Mesendoderm (in vitro differentiated cells): ENCODE results near the gene DNA2.
"Not testable (repeated sequence)": the region's sequence is repeated elsewhere in the genome, so short reads cannot be mapped to it uniquely, and the experiment has no call there.

Experiments
- DNase-seq: peaks from one replicate; pipeline ENCODE4 v3.0.0; 2013
- H2AK5ac ChIP-seq: 2 replicates; pipeline ENCODE4 v1.6.1; 2013; ENCODE audit warnings: low read length, inconsistent platforms
- H2BK120ac ChIP-seq: 2 replicates; pipeline ENCODE4 v1.6.1; 2013; ENCODE audit warnings: low read depth, mild to moderate bottlenecking, low read length, moderate library complexity, mixed read lengths
- H2BK15ac ChIP-seq: replicated peaks from 2 replicates; pipeline ENCODE4 v1.6.1; 2013; ENCODE audit warnings: low read depth, mild to moderate bottlenecking, moderate library complexity
- H2BK5ac ChIP-seq: 2 replicates; pipeline ENCODE4 v1.6.1; 2013; ENCODE audit warnings: low read length, inconsistent platforms
- H3K18ac ChIP-seq: 2 replicates; pipeline ENCODE4 v1.6.1; 2013; ENCODE audit warnings: mild to moderate bottlenecking, low read length, mixed read lengths
- H3K23ac ChIP-seq: one replicate; pipeline ENCODE4 v1.6.1; 2013; ENCODE audit warnings: low read length
- H3K27ac ChIP-seq: 2 replicates; pipeline ENCODE4 v1.5.1; 2013; ENCODE audit warnings: low read depth, mild to moderate bottlenecking, inconsistent platforms, low read length, moderate library complexity
- H3K27me3 ChIP-seq: 2 replicates; pipeline ENCODE4 v1.6.1; 2013; ENCODE audit warnings: low read length, control low read depth, mild to moderate bottlenecking, inconsistent platforms; ENCODE audit not compliant: insufficient read depth, poor library complexity
- H3K36me3 ChIP-seq: 2 replicates; pipeline ENCODE4 v1.6.1; 2013; ENCODE audit warnings: low read length, inconsistent platforms; ENCODE audit not compliant: control insufficient read depth, insufficient read depth
- H3K4ac ChIP-seq: one replicate; pipeline ENCODE4 v1.6.1; 2013; ENCODE audit warnings: low read depth, mild to moderate bottlenecking, low read length, moderate library complexity
- H3K4me1 ChIP-seq: 2 replicates; pipeline ENCODE4 v1.6.1; 2013; ENCODE audit warnings: low read depth, low read length, inconsistent platforms; ENCODE audit not compliant: control insufficient read depth
- H3K4me2 ChIP-seq: 2 replicates; pipeline ENCODE4 v1.6.1; 2013; ENCODE audit warnings: low read length
- H3K4me3 ChIP-seq: 2 replicates; pipeline ENCODE4 v1.5.1; 2013; ENCODE audit warnings: mild to moderate bottlenecking, low read length
- H3K56ac ChIP-seq: one replicate; pipeline ENCODE4 v1.6.1; 2013; ENCODE audit warnings: low read length
- H3K79me1 ChIP-seq: 2 replicates; pipeline ENCODE4 v1.6.1; 2013; ENCODE audit warnings: low read length, inconsistent platforms
- H3K79me2 ChIP-seq: 2 replicates; pipeline ENCODE4 v1.6.1; 2013; ENCODE audit warnings: mild to moderate bottlenecking, low read length; ENCODE audit not compliant: control insufficient read depth, insufficient read depth
- H3K9ac ChIP-seq: 2 replicates; pipeline ENCODE4 v1.6.1; 2013; ENCODE audit warnings: low read length, inconsistent platforms
- H4K5ac ChIP-seq: one replicate; pipeline ENCODE4 v1.6.1; 2013; ENCODE audit warnings: low read length
- H4K8ac ChIP-seq: one replicate; pipeline ENCODE4 v1.6.1; 2013; ENCODE audit warnings: low read depth, mild to moderate bottlenecking, control low read depth, low read length, moderate library complexity
- WGBS: extraction: QIAGEN DNeasy Blood & Tissue Kit; methylation state at CpG from one replicate; pipeline ENCODE4 v1.1.7; 2013; ENCODE audit warnings: low lambda C conversion rate, missing lambda C conversion rate; ENCODE audit not compliant: insufficient coverage; ENCODE audit errors: extremely low coverage; 5-methylcytosine and 5-hydroxymethylcytosine counted together

DNA2 gene

DNA sequence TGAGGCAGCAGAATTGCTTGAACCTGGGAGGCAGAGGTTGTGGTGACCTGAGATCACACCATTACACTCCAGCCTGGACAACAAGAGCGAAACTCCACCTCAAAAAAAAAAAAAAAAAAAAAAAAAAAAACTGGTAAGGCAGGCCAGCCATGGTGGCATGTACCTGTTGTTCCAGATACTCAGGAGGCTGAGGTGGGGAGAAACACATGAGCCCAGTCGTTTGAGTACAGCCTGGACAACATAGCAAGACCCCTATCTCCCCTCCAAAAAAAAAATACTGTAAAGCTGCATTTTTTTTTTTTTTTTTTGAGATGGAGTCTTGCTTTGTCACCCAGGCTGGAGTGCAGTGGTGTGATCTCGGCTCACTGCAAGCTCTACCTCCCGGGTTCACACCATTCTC lies 7.0 kb downstream of the DNA2 start:
- H3K9ac ChIP-seq, H3K56ac ChIP-seq, H3K79me1 ChIP-seq, H2BK15ac ChIP-seq, H3K36me3 ChIP-seq, H3K27ac ChIP-seq, H3K4ac ChIP-seq, H4K8ac ChIP-seq, H3K79me2 ChIP-seq, H3K18ac ChIP-seq, H3K4me3 ChIP-seq, H2AK5ac ChIP-seq, H3K27me3 ChIP-seq, DNase-seq, H3K4me1 ChIP-seq, H4K5ac ChIP-seq, H2BK120ac ChIP-seq, H2BK5ac ChIP-seq, H3K23ac ChIP-seq, H3K4me2 ChIP-seq: not testable (repeated sequence)
- no CpG with 5 or more reads among the region's 4 CpGs for WGBS

DNA sequence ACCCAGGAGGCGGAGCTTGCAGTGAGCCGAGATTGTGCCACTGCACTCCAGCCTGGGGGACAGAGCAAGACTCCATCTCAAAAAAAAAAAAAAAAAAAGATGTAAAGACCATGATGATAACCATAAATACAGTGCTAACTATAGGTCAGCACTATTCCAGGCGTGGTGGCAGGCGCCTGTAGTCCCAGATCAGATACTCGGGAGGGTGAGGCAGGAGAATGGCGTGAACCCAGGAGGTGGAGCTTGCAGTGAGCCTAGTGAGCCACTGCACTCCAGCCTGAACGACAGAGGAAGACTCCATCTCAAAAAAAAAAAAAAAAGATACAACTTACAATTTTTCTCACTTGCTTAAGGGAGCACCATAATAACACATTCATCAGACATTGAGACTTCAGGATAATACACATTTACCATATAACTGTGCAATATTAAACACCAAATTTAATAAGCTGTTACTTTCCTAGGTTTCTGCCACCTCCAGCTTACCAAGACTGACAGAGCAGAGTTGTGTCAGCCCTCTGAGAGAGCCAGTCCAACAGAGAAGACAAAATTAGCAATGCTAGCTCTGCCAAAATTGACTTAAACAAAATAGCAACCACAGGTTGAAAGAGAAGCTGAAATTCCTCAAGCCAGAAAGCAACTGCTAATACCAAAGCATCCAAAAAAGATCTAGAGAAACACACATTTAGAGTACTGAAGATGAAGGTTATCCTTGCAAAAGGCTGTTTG lies 8.2 kb downstream of the DNA2 start:
- Histone ChIP-seq H3K79me2 (peaks cover 2% of the 10 kb centered on the region), H3K27ac (no peak overlapping the region), H3K56ac (no peak overlapping the region), H3K4ac (no peak overlapping the region), H3K4me3 (no peak overlapping the region), H3K27me3 (no peaks in the 10 kb centered on the region), H3K36me3 (peaks cover 8% of the 10 kb centered on the region), H3K23ac (no peak overlapping the region), H2BK15ac (no peak overlapping the region), H2BK5ac (no peak overlapping the region), H4K8ac (no peak overlapping the region), H3K79me1 (no peaks in the 10 kb centered on the region), H3K9ac (no peak overlapping the region), H4K5ac (no peak overlapping the region), H2AK5ac (no peak overlapping the region), H3K4me2 (no peak overlapping the region), H2BK120ac (no peak overlapping the region), H3K4me1 (no peaks in the 10 kb centered on the region), H3K18ac (no peak overlapping the region)
- no CpG with 5 or more reads among the region's 7 CpGs for WGBS
- no peak for DNase-seq

GRCh38 chr10:68462536-68462935 lies 9.2 kb downstream of the DNA2 start:
- Histone ChIP-seq H3K36me3 (peaks cover 10% of the 10 kb centered on the region), H3K9ac (no peak overlapping the region), H3K23ac (no peak overlapping the region), H2BK5ac (no peak overlapping the region), H3K56ac (no peak overlapping the region), H3K27ac (no peak overlapping the region), H3K18ac (no peak overlapping the region), H4K8ac (no peak overlapping the region), H4K5ac (no peak overlapping the region), H3K27me3 (no peaks in the 10 kb centered on the region), H2BK15ac (no peak overlapping the region), H3K4me3 (no peak overlapping the region), H2BK120ac (no peak overlapping the region), H2AK5ac (no peak overlapping the region), H3K79me1 (no peaks in the 10 kb centered on the region), H3K79me2 (no peaks in the 10 kb centered on the region), H3K4me2 (no peak overlapping the region), H3K4me1 (no peaks in the 10 kb centered on the region), H3K4ac (no peak overlapping the region)
- no CpG with 5 or more reads among the region's 2 CpGs for WGBS
- DNase-seq = peak; percentile 13

- no peak overlapping the region for H2BK5ac ChIP-seq
- H3K56ac ChIP-seq = no peak overlapping the region
- H3K4ac ChIP-seq = no peak overlapping the region
- H3K27me3 ChIP-seq = no peaks in the 10 kb centered on the region
- no CpG with 5 or more reads among the region's 3 CpGs for WGBS
- no peak overlapping the region for H4K8ac ChIP-seq
- no peak overlapping the region for H3K18ac ChIP-seq
- no peak overlapping the region for H3K9ac ChIP-seq
- H3K36me3 ChIP-seq = peaks cover 14% of the 10 kb centered on the region
- H2BK120ac ChIP-seq = no peak overlapping the region
- H3K79me1 ChIP-seq = peaks cover 3% of the 10 kb centered on the region
- no peak overlapping the region for H3K4me2 ChIP-seq
- no peak overlapping the region for H2BK15ac ChIP-seq
- H3K4me1 ChIP-seq = no peaks in the 10 kb centered on the region
- H3K79me2 ChIP-seq = no peaks in the 10 kb centered on the region
- no peak overlapping the region for H3K23ac ChIP-seq
- no peak overlapping the region for H2AK5ac ChIP-seq
- H3K27ac ChIP-seq = no peak overlapping the region
- H4K5ac ChIP-seq = no peak overlapping the region
- no peak for DNase-seq
- no peak overlapping the region for H3K4me3 ChIP-seq
Measured at GRCh38 chr10:68461032-68461431, 10.7 kb downstream of the DNA2 start.

GRCh38 chr10:68449698-68450097 lies 22.1 kb downstream of the DNA2 start:
- H3K79me1 ChIP-seq, H3K27ac ChIP-seq, H2BK120ac ChIP-seq, H3K27me3 ChIP-seq, H3K18ac ChIP-seq, H4K8ac ChIP-seq, H2BK15ac ChIP-seq, H3K4me2 ChIP-seq, H4K5ac ChIP-seq, H3K4me1 ChIP-seq, H3K36me3 ChIP-seq, H2AK5ac ChIP-seq, H3K9ac ChIP-seq, H3K4me3 ChIP-seq, H3K79me2 ChIP-seq, H3K4ac ChIP-seq, H3K56ac ChIP-seq, H3K23ac ChIP-seq, H2BK5ac ChIP-seq: not testable (repeated sequence)
- peak; percentile 43 for DNase-seq
- no CpG with 5 or more reads among the region's 7 CpGs for WGBS

DNA sequence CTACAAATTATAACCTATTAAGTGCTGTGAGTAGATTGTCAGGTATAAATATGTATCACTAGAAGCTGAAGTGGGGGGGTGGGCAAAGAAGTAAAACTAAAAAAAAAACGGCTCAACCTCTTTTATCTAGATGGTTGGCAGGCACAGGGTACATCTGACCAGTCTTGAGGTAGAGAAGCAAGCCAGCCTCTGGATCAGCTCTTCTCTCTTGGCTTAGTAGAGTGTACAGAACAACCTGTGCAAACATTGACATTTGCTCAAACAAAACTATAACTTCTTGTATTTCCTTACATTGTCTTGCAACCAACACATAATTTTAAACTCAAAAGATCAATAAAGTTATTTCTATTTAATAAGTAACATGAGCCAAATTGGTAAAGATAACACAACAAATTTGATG lies 25.6 kb downstream of the DNA2 start:
- no peak overlapping the region for H3K18ac ChIP-seq

More for the DNA sequence above, 25.6 kb downstream of the DNA2 start:
- Histone ChIP-seq H2AK5ac (no peak overlapping the region), H3K23ac (no peak overlapping the region), H3K4me3 (no peak overlapping the region), H3K36me3 (no peaks in the 10 kb centered on the region), H3K4me2 (no peak overlapping the region), H3K79me2 (no peaks in the 10 kb centered on the region), H3K27ac (no peak overlapping the region), H2BK120ac (no peak overlapping the region), H4K8ac (no peak overlapping the region), H2BK15ac (no peak overlapping the region), H3K4me1 (no peaks in the 10 kb centered on the region), H3K4ac (no peak overlapping the region), H3K9ac (no peak overlapping the region), H3K79me1 (no peaks in the 10 kb centered on the region), H4K5ac (no peak overlapping the region), H3K27me3 (no peaks in the 10 kb centered on the region), H2BK5ac (no peak overlapping the region), H3K56ac (no peak overlapping the region)
- WGBS = no CpG with 5 or more reads among the region's 1 CpG
- no peak for DNase-seq
